KMS-11 (cell line): ENCODE measurements around the gene GADD45A.
"Not testable (repeated sequence)": the region's sequence is repeated elsewhere in the genome, so short reads cannot be mapped to it uniquely, and the experiment has no call there.

Source experiments
- H2AFZ ChIP-seq: fragments of 200-600 bp; sonication (generic); 2 replicates; pipeline ENCODE4 v1.6.1; 2016; ENCODE audit warnings: antibody characterized with exemption, mixed run types, low read depth
- H3K27ac ChIP-seq: fragments of 200-600 bp; sonication (generic); 2 replicates; pipeline ENCODE4 v1.6.1; 2016; ENCODE audit warnings: mild to moderate bottlenecking, mixed run types
- H3K27me3 ChIP-seq: fragments of 200-600 bp; sonication (generic); 2 replicates; pipeline ENCODE4 v1.6.1; 2017; ENCODE audit warnings: mild to moderate bottlenecking, low read depth, mixed run types, moderate library complexity; ENCODE audit not compliant: insufficient read depth
- H3K36me3 ChIP-seq: fragments of 200-600 bp; sonication (generic); 2 replicates; pipeline ENCODE4 v1.6.1; 2017; ENCODE audit warnings: mild to moderate bottlenecking, mixed run types; ENCODE audit not compliant: insufficient read depth
- H3K4me1 ChIP-seq: fragments of 200-600 bp; sonication (generic); 2 replicates; pipeline ENCODE4 v1.6.1; 2016; ENCODE audit warnings: mild to moderate bottlenecking, low read depth, mixed run types; ENCODE audit not compliant: poor library complexity, severe bottlenecking
- H3K4me2 ChIP-seq: fragments of 200-600 bp; sonication (generic); 2 replicates; pipeline ENCODE4 v1.7.0; 2016; ENCODE audit warnings: mild to moderate bottlenecking, mixed run types
- H3K4me3 ChIP-seq: fragments of 200-600 bp; sonication (generic); IDR thresholded peaks from 2 replicates; pipeline ENCODE4 v1.6.1; 2017; ENCODE audit warnings: low read depth, low read length, mixed read lengths; ENCODE audit not compliant: insufficient read depth
- H3K79me2 ChIP-seq: fragments of 200-600 bp; sonication (generic); 2 replicates; pipeline ENCODE4 v1.6.1; 2016; ENCODE audit warnings: low read depth, mixed run types; ENCODE audit not compliant: insufficient read depth
- H3K9ac ChIP-seq: fragments of 200-600 bp; sonication (generic); 2 replicates; pipeline ENCODE4 v1.6.1; 2016; ENCODE audit warnings: mild to moderate bottlenecking, mixed run types
- H4K20me1 ChIP-seq: fragments of 200-600 bp; sonication (generic); 2 replicates; pipeline ENCODE4 v1.6.1; 2016; ENCODE audit warnings: mild to moderate bottlenecking, mixed run types; ENCODE audit not compliant: insufficient read depth
- TF ChIP-seq, protein P1 (sequence below): fragments of 200-600 bp; sonication (generic); conservative IDR thresholded peaks from 2 replicates; pipeline ENCODE4 v1.6.1; 2017; ENCODE audit warnings: low read depth, mild to moderate bottlenecking, antibody characterized with exemption, low read length, moderate library complexity, mixed read lengths

The GADD45A gene

DNA sequence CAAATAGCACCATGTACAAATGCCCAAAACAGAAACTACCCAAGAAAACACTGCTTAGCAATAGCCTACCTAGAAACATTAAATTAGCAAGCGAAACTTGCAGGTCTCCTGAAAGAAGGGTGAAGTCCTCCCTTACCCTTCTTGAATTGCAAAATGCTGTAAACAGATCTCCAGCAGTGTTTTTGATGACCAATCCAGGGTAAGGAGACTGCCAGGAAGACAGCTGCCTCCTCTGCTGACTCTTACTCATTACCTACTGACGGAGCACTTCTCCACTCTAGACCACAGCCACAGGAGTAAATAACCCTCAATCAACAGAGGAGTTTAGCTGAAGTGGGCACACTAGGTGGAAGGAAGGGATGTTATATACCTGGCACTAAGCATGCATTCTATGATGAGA, 32.2 kb upstream of the GADD45A start:
- Histone ChIP-seq H2AFZ (peak overlapping the region; percentile 34; the same call in 1 of the 2 replicates), H3K27me3 (no peaks in the 10 kb centered on the region), H3K9ac (no peak overlapping the region; the same call in 1 of the 2 replicates), H3K27ac (peak overlapping the region; percentile 80), H3K4me1 (peaks cover 54% of the 10 kb centered on the region), H3K4me2 (peak overlapping the region; percentile 53), H3K36me3 (no peaks in the 10 kb centered on the region), H3K4me3 (no peak overlapping the region), H3K79me2 (no peaks in the 10 kb centered on the region), H4K20me1 (no peaks in the 10 kb centered on the region)
- TF ChIP-seq, protein P1, sequence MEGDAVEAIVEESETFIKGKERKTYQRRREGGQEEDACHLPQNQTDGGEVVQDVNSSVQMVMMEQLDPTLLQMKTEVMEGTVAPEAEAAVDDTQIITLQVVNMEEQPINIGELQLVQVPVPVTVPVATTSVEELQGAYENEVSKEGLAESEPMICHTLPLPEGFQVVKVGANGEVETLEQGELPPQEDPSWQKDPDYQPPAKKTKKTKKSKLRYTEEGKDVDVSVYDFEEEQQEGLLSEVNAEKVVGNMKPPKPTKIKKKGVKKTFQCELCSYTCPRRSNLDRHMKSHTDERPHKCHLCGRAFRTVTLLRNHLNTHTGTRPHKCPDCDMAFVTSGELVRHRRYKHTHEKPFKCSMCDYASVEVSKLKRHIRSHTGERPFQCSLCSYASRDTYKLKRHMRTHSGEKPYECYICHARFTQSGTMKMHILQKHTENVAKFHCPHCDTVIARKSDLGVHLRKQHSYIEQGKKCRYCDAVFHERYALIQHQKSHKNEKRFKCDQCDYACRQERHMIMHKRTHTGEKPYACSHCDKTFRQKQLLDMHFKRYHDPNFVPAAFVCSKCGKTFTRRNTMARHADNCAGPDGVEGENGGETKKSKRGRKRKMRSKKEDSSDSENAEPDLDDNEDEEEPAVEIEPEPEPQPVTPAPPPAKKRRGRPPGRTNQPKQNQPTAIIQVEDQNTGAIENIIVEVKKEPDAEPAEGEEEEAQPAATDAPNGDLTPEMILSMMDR, result no peak

- TF ChIP-seq, protein P1, result no peak
- Histone ChIP-seq H2AFZ (peak overlapping the region; percentile 34; the same call in 1 of the 2 replicates), H3K9ac (peak overlapping the region; percentile 9; the same call in 1 of the 2 replicates), H3K27me3 (no peaks in the 10 kb centered on the region), H3K4me1 (peaks cover 56% of the 10 kb centered on the region), H3K27ac (peak overlapping the region; percentile 80), H3K36me3 (no peaks in the 10 kb centered on the region), H3K79me2 (no peaks in the 10 kb centered on the region), H3K4me3 (no peak overlapping the region), H4K20me1 (no peaks in the 10 kb centered on the region), H3K4me2 (peak overlapping the region; percentile 53)
Measured at GRCh38 chr1:67653304-67653703, 31.7 kb upstream of the GADD45A start.

DNA sequence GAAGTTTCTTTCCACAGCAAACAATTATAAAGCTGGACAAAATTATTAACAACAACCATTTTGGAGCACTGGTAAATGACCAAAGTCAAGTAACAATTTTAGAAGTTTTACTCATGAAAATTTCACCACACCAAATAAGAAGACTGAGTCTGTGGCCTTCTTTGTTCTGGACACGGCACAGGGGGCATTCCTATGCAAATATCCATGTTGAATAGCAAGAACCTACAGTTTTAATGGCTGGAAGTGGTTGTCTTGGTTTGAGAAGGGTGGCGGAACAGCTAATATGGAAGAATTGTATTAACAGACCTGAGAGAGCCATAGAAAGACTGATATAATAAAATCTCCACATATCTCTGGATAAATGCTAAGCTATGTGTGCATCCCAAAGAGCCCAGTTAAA, 29.4 kb upstream of the GADD45A start:
- Histone ChIP-seq H3K4me2 (no peak overlapping the region), H2AFZ (no peak overlapping the region), H3K27ac (no peak overlapping the region), H3K79me2 (no peaks in the 10 kb centered on the region), H3K27me3 (no peaks in the 10 kb centered on the region), H3K36me3 (no peaks in the 10 kb centered on the region), H3K4me3 (no peak overlapping the region), H3K9ac (no peak overlapping the region), H3K4me1 (peaks cover 69% of the 10 kb centered on the region), H4K20me1 (no peaks in the 10 kb centered on the region)
- TF ChIP-seq, protein P1, result no peak

DNA sequence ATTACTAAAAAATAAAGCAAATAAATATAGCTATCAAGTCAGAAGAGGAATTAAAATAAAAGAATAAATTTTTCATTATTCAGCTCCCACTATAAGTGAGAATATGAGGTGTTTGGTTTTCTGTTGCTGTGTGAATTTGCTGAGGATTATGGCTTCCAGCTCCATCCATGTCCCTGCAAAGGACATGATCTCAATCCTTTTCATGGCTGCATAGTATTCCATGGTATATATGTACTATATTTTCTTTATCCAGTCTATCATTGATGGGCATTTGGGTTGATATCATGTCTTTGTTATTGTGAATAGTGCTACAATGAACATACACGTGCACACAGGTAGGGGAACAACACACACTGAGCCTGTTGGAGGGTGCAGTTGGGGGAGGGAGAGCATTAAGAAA, 27.8 kb upstream of the GADD45A start:
- peaks cover 55% of the 10 kb centered on the region for H3K4me1 ChIP-seq
- H4K20me1 ChIP-seq, H3K27me3 ChIP-seq, H3K36me3 ChIP-seq, H2AFZ ChIP-seq, H3K4me3 ChIP-seq, H3K4me2 ChIP-seq, H3K9ac ChIP-seq, H3K79me2 ChIP-seq, H3K27ac ChIP-seq: not testable (repeated sequence)

GRCh38 chr1:67659229-67659628, 25.8 kb upstream of the GADD45A start:
- H3K4me3 ChIP-seq, result no peak overlapping the region
- H3K4me1 ChIP-seq, result peaks cover 34% of the 10 kb centered on the region
- H3K4me2 ChIP-seq, result no peak overlapping the region
- no peaks in the 10 kb centered on the region for H3K79me2 ChIP-seq
- H3K36me3 ChIP-seq, result no peaks in the 10 kb centered on the region
- H3K27me3 ChIP-seq, result no peaks in the 10 kb centered on the region
- TF ChIP-seq, protein P1, result no peak
- no peaks in the 10 kb centered on the region for H4K20me1 ChIP-seq
- H3K27ac ChIP-seq, result no peak overlapping the region
- H2AFZ ChIP-seq, result no peak overlapping the region
- no peak overlapping the region for H3K9ac ChIP-seq
